NCI-H1105 (cell line): ENCODE measurements around the gene AUTS2.

Source experiments
- DNase-seq: peaks from one replicate; lab custom pipeline; 2025; lab: John Stamatoyannopoulos, UW

AUTS2 gene

GRCh38 chr7:69656890-69657289 lies 58.6 kb downstream of the AUTS2 start:
- no peak for DNase-seq

- DNase-seq: no peak
Observed at GRCh38 chr7:69657331-69657730, 59.1 kb downstream of the AUTS2 start.

GRCh38 chr7:69657985-69658384 lies 59.7 kb downstream of the AUTS2 start:
- DNase-seq: no peak

GRCh38 chr7:69659983-69660382 lies 61.7 kb downstream of the AUTS2 start:
- DNase-seq: no peak

GRCh38 chr7:69661342-69661741 lies 63.1 kb downstream of the AUTS2 start:
- no peak for DNase-seq

GRCh38 chr7:69663911-69664832 lies 65.9 kb downstream of the AUTS2 start:
- peak; percentile 43 for DNase-seq

- DNase-seq: no peak
Observed at GRCh38 chr7:69665369-69665768, 67.1 kb downstream of the AUTS2 start.

- no peak for DNase-seq
Observed at GRCh38 chr7:69668339-69668870, 70.1 kb downstream of the AUTS2 start.

GRCh38 chr7:69670701-69671100 lies 72.4 kb downstream of the AUTS2 start:
- DNase-seq: no peak

GRCh38 chr7:69673074-69673473 lies 74.8 kb downstream of the AUTS2 start:
- no peak for DNase-seq

GRCh38 chr7:69674701-69675182 lies 76.5 kb downstream of the AUTS2 start:
- no peak for DNase-seq

- DNase-seq: no peak
Observed at GRCh38 chr7:69676247-69676646, 78.0 kb downstream of the AUTS2 start.

- DNase-seq: no peak
Observed at GRCh38 chr7:69677054-69677852, 79.0 kb downstream of the AUTS2 start.

GRCh38 chr7:69677881-69678493 lies 79.7 kb downstream of the AUTS2 start:
- DNase-seq: no peak

GRCh38 chr7:69678494-69679187 lies 80.4 kb downstream of the AUTS2 start:
- DNase-seq: no peak

GRCh38 chr7:69681181-69681580 lies 82.9 kb downstream of the AUTS2 start:
- DNase-seq: no peak

GRCh38 chr7:69682518-69682917 lies 84.2 kb downstream of the AUTS2 start:
- no peak for DNase-seq

- DNase-seq: peak; percentile 41
Observed at GRCh38 chr7:69683002-69683401, 84.7 kb downstream of the AUTS2 start.

- no peak for DNase-seq
Observed at GRCh38 chr7:69684369-69685292, 86.4 kb downstream of the AUTS2 start.

GRCh38 chr7:69685293-69685631 lies 87.0 kb downstream of the AUTS2 start:
- no peak for DNase-seq

GRCh38 chr7:69686366-69686765 lies 88.1 kb downstream of the AUTS2 start:
- no peak for DNase-seq
